GM23338 (cell line): ENCODE data around the gene GHRH. TPM values are rescaled to one million over a fixed set of nuclear protein-coding genes. Genes with fewer than 3 reads are reported as not detected.

Experiments used
- ATAC-seq: fragments of 200-7000 bp; cut with Tn5 transposase; 3 replicates; pipeline ENCODE4 v1.9.1; 2020
- DNase-seq: peaks from one replicate; pipeline ENCODE4 v3.0.0-alpha.2; 2015; ENCODE audit warnings: low spot score
- H2AFZ ChIP-seq: fragments of 200-600 bp; sonication (generic); 2 replicates; pipeline ENCODE4 v1.8.0; 2016; ENCODE audit warnings: antibody characterized with exemption, mild to moderate bottlenecking, moderate library complexity
- H3F3A ChIP-seq: fragments of 200-600 bp; sonication (generic); replicated peaks from 2 replicates; pipeline ENCODE4 v1.8.0; 2017; ENCODE audit warnings: antibody characterized with exemption, mixed run types, low read depth
- H3K27ac ChIP-seq: fragments of 200-600 bp; sonication (generic); 2 replicates; pipeline ENCODE4 v1.6.1; 2016; ENCODE audit warnings: low read depth
- H3K27me3 ChIP-seq: fragments of 200-600 bp; sonication (generic); 2 replicates; pipeline ENCODE4 v1.8.0; 2016; ENCODE audit warnings: mild to moderate bottlenecking, mixed run types, moderate library complexity; ENCODE audit not compliant: insufficient read depth
- H3K36me3 ChIP-seq: fragments of 200-600 bp; sonication (generic); 2 replicates; pipeline ENCODE4 v1.8.0; 2016; ENCODE audit warnings: mild to moderate bottlenecking; ENCODE audit not compliant: insufficient read depth
- H3K4me1 ChIP-seq: fragments of 200-600 bp; sonication (generic); 2 replicates; pipeline ENCODE4 v1.8.0; 2016; ENCODE audit warnings: mild to moderate bottlenecking, moderate library complexity; ENCODE audit not compliant: insufficient read depth
- H3K4me2 ChIP-seq: fragments of 200-600 bp; sonication (generic); 2 replicates; pipeline ENCODE4 v1.7.1; 2017; ENCODE audit warnings: mixed run types
- H3K4me3 ChIP-seq: fragments of 200-600 bp; sonication (generic); 2 replicates; pipeline ENCODE4 v1.6.1; 2016; ENCODE audit warnings: mixed run types
- H3K79me2 ChIP-seq: fragments of 200-600 bp; sonication (generic); replicated peaks from 2 replicates; pipeline ENCODE4 v1.8.0; 2017; ENCODE audit warnings: mild to moderate bottlenecking; ENCODE audit not compliant: insufficient read depth
- H3K9me2 ChIP-seq: fragments of 200-600 bp; sonication (generic); 2 replicates; pipeline ENCODE4 v1.8.0; 2017; ENCODE audit not compliant: insufficient read depth
- H4K20me1 ChIP-seq: fragments of 200-600 bp; sonication (generic); replicated peaks from 2 replicates; pipeline ENCODE4 v1.8.0; 2017; ENCODE audit warnings: mild to moderate bottlenecking; ENCODE audit not compliant: insufficient read depth
- H3K27ac Mint-ChIP-seq: 2 replicates; pipeline ENCODE4 v1.8.0; 2020; ENCODE audit warnings: inconsistent platforms, mild to moderate bottlenecking, moderate library complexity, mixed read lengths
- H3K27me3 Mint-ChIP-seq: 3 replicates; pipeline ENCODE4 v1.8.0; 2022; ENCODE audit warnings: low read depth, mild to moderate bottlenecking, moderate library complexity, mixed read lengths, inconsistent platforms; ENCODE audit not compliant: insufficient read depth, poor library complexity
- H3K36me3 Mint-ChIP-seq: 3 replicates; pipeline ENCODE4 v1.8.0; 2021; ENCODE audit warnings: low read depth, mild to moderate bottlenecking, inconsistent platforms, moderate library complexity, mixed read lengths
- H3K4me1 Mint-ChIP-seq: 3 replicates; pipeline ENCODE4 v1.8.0; 2020; ENCODE audit warnings: mild to moderate bottlenecking, inconsistent platforms, mixed read lengths
- H3K4me3 Mint-ChIP-seq: 3 replicates; pipeline ENCODE4 v1.8.0; 2021; ENCODE audit warnings: moderate library complexity, mild to moderate bottlenecking, inconsistent platforms, mixed read lengths
- H3K9me3 Mint-ChIP-seq: 3 replicates; pipeline ENCODE4 v1.8.0; 2020; ENCODE audit warnings: moderate library complexity, mild to moderate bottlenecking, inconsistent platforms, mixed read lengths
- CREB1 ChIP-seq: fragments of 250-450 bp; sonication (Bioruptor Pico); IDR thresholded peaks from 2 replicates; pipeline ENCODE4 v1.5.0; 2020; ENCODE audit warnings: low read depth, mild to moderate bottlenecking, moderate library complexity
- JUNB ChIP-seq: IDR thresholded peaks from one replicate; pipeline ENCODE4 v1.6.1; 2016; ENCODE audit warnings: antibody characterized with exemption; ENCODE audit not compliant: unreplicated experiment
- POLR2AphosphoS5 ChIP-seq: IDR thresholded peaks from 2 replicates; pipeline ENCODE4 v1.6.1; 2016; ENCODE audit warnings: antibody characterized with exemption, low read depth
- ZNF114 ChIP-seq: fragments of 250-450 bp; sonication (Bioruptor Pico); IDR thresholded peaks from 2 replicates; pipeline ENCODE4 v1.5.0; 2020; ENCODE audit warnings: mild to moderate bottlenecking, moderate library complexity
- ZNF331 ChIP-seq: fragments of 250-450 bp; sonication (Bioruptor Pico); IDR thresholded peaks from 2 replicates; pipeline ENCODE4 v1.5.0; 2020; ENCODE audit warnings: low read depth, mild to moderate bottlenecking, moderate library complexity
- polyA plus RNA-seq: library from polyadenylated mRNA; unstranded; fragments of >200 nt; fragmentation: Nextera tagmentation; extraction: Ambion mirVana; gene quantifications from 2 replicates; pipeline ENCODE4 v1.2.1, GENCODE V29; 2016
- total RNA-seq: library from RNA; depleted of rRNA; stranded (reverse); fragments of >200 nt; shearing (Covaris generic); gene quantifications from 2 replicates; pipeline ENCODE4 v1.2.3, GENCODE V29; 2014
- TF ChIP-seq, protein P1 (sequence below): IDR thresholded peaks from 2 replicates; pipeline ENCODE4 v1.6.1; 2016; ENCODE audit warnings: antibody characterized with exemption
- TF ChIP-seq, protein P2 (sequence below), 2 experiments: fragments of 200-600 bp in 1 of 2; sonication (generic) in 1 of 2; conservative IDR thresholded peaks; 2 replicates each; pipeline versions ENCODE4 v1.5.1 to v1.6.1; 2016 to 2017; ENCODE audit warnings: antibody characterized with exemption in 2 of 2, low read depth in 2 of 2, mild to moderate bottlenecking in 2 of 2, moderate library complexity in 1 of 2
- TF ChIP-seq, protein P3 (sequence below): fragments of 250-450 bp; sonication (Bioruptor Pico); IDR thresholded peaks from 2 replicates; pipeline ENCODE4 v1.5.0; 2020; ENCODE audit warnings: mild to moderate bottlenecking, moderate library complexity

The GHRH gene
- total and polyA plus RNA-seq, 2 experiments from 2014 or later: 0.40 TPM; not detected in 1

DNA sequence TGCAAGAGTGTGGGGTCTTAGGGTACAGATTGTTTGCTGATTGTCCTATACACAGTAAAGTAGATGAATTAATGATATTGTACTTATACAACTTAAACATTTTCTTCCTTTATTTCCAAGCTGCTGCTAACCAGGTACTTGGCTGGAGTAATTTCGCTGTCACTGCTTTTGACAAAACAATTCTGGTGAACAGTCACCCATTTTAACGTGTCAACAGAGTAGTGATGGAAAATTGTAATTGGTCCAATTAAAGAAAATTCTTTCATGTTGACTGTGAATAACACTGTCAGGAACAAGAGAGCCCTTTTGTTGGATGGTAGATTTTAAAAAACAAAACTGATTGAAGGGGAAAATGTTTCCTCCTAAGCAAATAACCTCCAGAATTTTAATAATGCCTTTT lies 55.8 kb downstream of the GHRH start:
- Mint-ChIP-seq H3K36me3 (peaks cover 87% of the 10 kb centered on the region), H3K9me3 (no peaks in the 10 kb centered on the region), H3K27me3 (peaks cover 3% of the 10 kb centered on the region), H3K27ac (no peak overlapping the region), H3K4me3 (no peak overlapping the region), H3K4me1 (no peaks in the 10 kb centered on the region)
- H3K4me1 ChIP-seq: no peaks in the 10 kb centered on the region
- peaks cover 20% of the 10 kb centered on the region; the same call in 1 of the 2 replicates for H3F3A ChIP-seq
- H3K79me2 ChIP-seq: peaks cover 30% of the 10 kb centered on the region
- no peak overlapping the region for H2AFZ ChIP-seq
- no peak for TF ChIP-seq POLR2AphosphoS5
- TF ChIP-seq ZNF114 (CRISPR knock-in tag): no peak
- TF ChIP-seq ZNF331 (CRISPR knock-in tag): no peak
- TF ChIP-seq, protein P1, sequence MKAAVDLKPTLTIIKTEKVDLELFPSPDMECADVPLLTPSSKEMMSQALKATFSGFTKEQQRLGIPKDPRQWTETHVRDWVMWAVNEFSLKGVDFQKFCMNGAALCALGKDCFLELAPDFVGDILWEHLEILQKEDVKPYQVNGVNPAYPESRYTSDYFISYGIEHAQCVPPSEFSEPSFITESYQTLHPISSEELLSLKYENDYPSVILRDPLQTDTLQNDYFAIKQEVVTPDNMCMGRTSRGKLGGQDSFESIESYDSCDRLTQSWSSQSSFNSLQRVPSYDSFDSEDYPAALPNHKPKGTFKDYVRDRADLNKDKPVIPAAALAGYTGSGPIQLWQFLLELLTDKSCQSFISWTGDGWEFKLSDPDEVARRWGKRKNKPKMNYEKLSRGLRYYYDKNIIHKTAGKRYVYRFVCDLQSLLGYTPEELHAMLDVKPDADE: no peak
- no peak overlapping the region for H3K4me3 ChIP-seq
- H3K9me2 ChIP-seq: no peaks in the 10 kb centered on the region
- peaks cover 32% of the 10 kb centered on the region for H4K20me1 ChIP-seq
- peaks cover 72% of the 10 kb centered on the region for H3K36me3 ChIP-seq
- H3K4me2 ChIP-seq: no peak overlapping the region
- no peaks in the 10 kb centered on the region for H3K27me3 ChIP-seq
- ATAC-seq (no peak), DNase-seq (no peak)
- no peak overlapping the region for H3K27ac ChIP-seq

DNA sequence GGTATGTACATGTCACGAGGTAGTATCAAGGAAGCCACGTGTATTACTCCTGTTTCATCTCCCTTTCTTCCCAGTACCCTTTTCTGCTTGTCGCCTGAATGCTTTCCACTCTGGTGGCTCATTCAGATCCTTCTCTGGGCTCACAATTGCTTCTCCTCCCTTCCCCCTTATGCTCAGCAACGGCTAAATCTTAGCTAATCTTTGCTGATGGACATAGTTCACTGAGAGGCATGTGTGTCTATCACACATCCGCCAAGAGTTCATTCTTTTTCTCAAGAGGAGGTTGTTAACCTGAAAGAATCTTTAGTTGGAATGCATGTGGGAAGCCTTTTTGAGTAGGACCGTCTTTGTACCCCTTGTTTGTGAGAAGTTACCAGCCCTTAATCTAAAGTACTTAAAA lies 56.5 kb downstream of the GHRH start:
- Histone ChIP-seq H3F3A (peaks cover 23% of the 10 kb centered on the region; the same call in 1 of the 2 replicates), H3K27ac (no peak overlapping the region), H3K79me2 (peaks cover 30% of the 10 kb centered on the region), H3K36me3 (peaks cover 71% of the 10 kb centered on the region), H3K4me2 (no peak overlapping the region), H3K9me2 (no peaks in the 10 kb centered on the region), H3K27me3 (no peaks in the 10 kb centered on the region), H4K20me1 (peaks cover 36% of the 10 kb centered on the region), H3K4me3 (no peak overlapping the region), H2AFZ (no peak overlapping the region), H3K4me1 (no peaks in the 10 kb centered on the region)
- Mint-ChIP-seq H3K4me1 (no peaks in the 10 kb centered on the region), H3K36me3 (peaks cover 89% of the 10 kb centered on the region), H3K27ac (no peak overlapping the region), H3K4me3 (no peak overlapping the region), H3K9me3 (no peaks in the 10 kb centered on the region), H3K27me3 (peaks cover 3% of the 10 kb centered on the region)
- ATAC-seq (no peak), DNase-seq (no peak)
- TF ChIP-seq JUNB: no peak
- TF ChIP-seq, protein P2, sequence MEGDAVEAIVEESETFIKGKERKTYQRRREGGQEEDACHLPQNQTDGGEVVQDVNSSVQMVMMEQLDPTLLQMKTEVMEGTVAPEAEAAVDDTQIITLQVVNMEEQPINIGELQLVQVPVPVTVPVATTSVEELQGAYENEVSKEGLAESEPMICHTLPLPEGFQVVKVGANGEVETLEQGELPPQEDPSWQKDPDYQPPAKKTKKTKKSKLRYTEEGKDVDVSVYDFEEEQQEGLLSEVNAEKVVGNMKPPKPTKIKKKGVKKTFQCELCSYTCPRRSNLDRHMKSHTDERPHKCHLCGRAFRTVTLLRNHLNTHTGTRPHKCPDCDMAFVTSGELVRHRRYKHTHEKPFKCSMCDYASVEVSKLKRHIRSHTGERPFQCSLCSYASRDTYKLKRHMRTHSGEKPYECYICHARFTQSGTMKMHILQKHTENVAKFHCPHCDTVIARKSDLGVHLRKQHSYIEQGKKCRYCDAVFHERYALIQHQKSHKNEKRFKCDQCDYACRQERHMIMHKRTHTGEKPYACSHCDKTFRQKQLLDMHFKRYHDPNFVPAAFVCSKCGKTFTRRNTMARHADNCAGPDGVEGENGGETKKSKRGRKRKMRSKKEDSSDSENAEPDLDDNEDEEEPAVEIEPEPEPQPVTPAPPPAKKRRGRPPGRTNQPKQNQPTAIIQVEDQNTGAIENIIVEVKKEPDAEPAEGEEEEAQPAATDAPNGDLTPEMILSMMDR (conservative IDR thresholded peaks at IDR 0.05; ENCODE audit: low read depth in 2 of 2): no peak
- no peak for TF ChIP-seq ZNF114 (CRISPR knock-in tag)
- TF ChIP-seq, protein P1: no peak
- no peak for TF ChIP-seq ZNF331 (CRISPR knock-in tag)
- TF ChIP-seq, protein P3, sequence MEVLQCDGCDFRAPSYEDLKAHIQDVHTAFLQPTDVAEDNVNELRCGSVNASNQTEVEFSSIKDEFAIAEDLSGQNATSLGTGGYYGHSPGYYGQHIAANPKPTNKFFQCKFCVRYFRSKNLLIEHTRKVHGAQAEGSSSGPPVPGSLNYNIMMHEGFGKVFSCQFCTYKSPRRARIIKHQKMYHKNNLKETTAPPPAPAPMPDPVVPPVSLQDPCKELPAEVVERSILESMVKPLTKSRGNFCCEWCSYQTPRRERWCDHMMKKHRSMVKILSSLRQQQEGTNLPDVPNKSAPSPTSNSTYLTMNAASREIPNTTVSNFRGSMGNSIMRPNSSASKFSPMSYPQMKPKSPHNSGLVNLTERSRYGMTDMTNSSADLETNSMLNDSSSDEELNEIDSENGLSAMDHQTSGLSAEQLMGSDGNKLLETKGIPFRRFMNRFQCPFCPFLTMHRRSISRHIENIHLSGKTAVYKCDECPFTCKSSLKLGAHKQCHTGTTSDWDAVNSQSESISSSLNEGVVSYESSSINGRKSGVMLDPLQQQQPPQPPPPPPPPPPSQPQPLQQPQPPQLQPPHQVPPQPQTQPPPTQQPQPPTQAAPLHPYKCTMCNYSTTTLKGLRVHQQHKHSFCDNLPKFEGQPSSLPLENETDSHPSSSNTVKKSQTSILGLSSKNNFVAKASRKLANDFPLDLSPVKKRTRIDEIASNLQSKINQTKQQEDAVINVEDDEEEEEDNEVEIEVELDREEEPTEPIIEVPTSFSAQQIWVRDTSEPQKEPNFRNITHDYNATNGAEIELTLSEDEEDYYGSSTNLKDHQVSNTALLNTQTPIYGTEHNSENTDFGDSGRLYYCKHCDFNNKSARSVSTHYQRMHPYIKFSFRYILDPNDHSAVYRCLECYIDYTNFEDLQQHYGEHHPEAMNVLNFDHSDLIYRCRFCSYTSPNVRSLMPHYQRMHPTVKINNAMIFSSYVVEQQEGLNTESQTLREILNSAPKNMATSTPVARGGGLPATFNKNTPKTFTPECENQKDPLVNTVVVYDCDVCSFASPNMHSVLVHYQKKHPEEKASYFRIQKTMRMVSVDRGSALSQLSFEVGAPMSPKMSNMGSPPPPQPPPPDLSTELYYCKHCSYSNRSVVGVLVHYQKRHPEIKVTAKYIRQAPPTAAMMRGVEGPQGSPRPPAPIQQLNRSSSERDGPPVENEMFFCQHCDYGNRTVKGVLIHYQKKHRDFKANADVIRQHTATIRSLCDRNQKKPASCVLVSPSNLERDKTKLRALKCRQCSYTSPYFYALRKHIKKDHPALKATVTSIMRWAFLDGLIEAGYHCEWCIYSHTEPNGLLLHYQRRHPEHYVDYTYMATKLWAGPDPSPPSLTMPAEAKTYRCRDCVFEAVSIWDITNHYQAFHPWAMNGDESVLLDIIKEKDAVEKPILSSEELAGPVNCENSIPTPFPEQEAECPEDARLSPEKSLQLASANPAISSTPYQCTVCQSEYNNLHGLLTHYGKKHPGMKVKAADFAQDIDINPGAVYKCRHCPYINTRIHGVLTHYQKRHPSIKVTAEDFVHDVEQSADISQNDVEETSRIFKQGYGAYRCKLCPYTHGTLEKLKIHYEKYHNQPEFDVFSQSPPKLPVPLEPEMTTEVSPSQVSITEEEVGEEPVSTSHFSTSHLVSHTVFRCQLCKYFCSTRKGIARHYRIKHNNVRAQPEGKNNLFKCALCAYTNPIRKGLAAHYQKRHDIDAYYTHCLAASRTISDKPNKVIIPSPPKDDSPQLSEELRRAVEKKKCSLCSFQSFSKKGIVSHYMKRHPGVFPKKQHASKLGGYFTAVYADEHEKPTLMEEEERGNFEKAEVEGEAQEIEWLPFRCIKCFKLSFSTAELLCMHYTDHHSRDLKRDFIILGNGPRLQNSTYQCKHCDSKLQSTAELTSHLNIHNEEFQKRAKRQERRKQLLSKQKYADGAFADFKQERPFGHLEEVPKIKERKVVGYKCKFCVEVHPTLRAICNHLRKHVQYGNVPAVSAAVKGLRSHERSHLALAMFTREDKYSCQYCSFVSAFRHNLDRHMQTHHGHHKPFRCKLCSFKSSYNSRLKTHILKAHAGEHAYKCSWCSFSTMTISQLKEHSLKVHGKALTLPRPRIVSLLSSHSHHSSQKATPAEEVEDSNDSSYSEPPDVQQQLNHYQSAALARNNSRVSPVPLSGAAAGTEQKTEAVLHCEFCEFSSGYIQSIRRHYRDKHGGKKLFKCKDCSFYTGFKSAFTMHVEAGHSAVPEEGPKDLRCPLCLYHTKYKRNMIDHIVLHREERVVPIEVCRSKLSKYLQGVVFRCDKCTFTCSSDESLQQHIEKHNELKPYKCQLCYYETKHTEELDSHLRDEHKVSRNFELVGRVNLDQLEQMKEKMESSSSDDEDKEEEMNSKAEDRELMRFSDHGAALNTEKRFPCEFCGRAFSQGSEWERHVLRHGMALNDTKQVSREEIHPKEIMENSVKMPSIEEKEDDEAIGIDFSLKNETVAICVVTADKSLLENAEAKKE (CRISPR knock-in tag): no peak
- no peak for TF ChIP-seq CREB1 (CRISPR knock-in tag)
